ENCODE data around the gene ITGAL.
A peak's percentile ranks its signal among the peaks of the same experiment; 100 is the strongest.

The ITGAL gene

DNA sequence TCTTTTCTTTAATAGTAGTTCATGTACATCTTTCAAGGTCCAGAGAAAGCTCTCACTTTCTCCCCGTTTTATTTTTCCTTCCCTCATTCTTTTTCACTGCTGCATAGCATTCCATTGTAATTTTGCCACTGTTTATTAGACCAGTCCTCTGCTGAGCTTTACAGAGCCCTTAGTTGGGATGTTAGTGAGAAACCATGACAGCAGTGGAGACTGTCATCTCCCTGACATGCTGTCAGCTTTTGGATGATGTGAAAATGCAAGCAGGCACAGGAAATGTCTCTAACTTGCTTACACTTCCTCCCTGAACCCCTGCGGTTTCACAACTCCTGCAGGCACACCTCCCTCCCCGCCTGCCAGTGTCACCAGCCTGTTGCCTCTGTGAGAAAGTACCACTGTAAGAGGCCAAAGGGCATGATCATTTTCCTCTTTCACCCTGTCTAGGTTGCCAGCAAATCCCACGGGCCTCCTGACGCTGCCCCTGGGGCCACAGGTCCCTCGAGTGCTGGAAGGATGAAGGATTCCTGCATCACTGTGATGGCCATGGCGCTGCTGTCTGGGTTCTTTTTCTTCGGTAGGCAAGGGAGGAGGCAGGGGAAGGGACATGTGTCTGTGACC is at the start of gene ITGAL:
ITGAL (plus strand) TSS at position 415 of the 615 bp plus-strand sequence; CDS start at position 511, 96 bp downstream.
- Histone ChIP-seq H3K36me3 (ENCODE audit: insufficient read depth, low read length) (no peaks in the 10 kb centered on the region), H3K27ac (no peak within 1 kb of the TSS), H3K9ac (ENCODE audit: insufficient read length) (no peak within 1 kb of the TSS), H3K9me3 (ENCODE audit: low read depth, low read length) (no peaks in the 10 kb centered on the region), H3K4me3 (no peak within 1 kb of the TSS)
- DNase-seq (ENCODE audit: low read depth, low spot score) = no peak
- TF ChIP-seq FOXP2 (optimal IDR thresholded peaks at IDR 0.05; ENCODE audit: control extremely low read depth, extremely low read length, insufficient read depth) = no peak
- TF ChIP-seq EZH2 (IDR thresholded peaks at IDR 0.05) = no peak
- no peak for TF ChIP-seq POLR2AphosphoS5 (IDR thresholded peaks at IDR 0.05; ENCODE audit: borderline replicate concordance, low read depth, low read length)

DNA sequence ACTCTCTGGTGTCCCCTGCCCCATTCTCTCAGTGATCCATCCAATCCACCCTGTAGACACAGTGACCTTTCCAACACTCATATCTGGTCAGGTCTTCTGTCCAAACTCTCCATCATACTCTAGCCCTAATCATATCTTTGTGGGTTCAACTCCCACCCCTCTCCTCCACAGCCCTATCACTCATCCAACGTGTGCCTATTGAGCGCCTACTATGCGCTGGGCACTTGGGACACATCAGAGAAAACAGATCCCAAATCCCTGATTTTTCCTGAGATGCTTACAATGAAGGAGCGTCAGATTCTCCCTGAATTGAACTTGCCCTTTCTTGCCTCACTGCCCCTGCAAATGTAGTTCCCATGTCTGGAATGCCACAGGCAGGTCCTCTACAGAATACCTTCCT is 44.5 kb upstream of the ITGAL start:
- Histone ChIP-seq H3K36me3 (ENCODE audit: insufficient read depth, low read length) (peaks cover 35% of the 10 kb centered on the region), H3K9me3 (ENCODE audit: low read depth, low read length) (no peaks in the 10 kb centered on the region), H3K9ac (ENCODE audit: insufficient read length) (no peak overlapping the region), H3K4me3 (no peak overlapping the region), H3K27ac (no peak overlapping the region)
- DNase-seq (ENCODE audit: low read depth, low spot score) = no peak
- TF ChIP-seq EZH2 (IDR thresholded peaks at IDR 0.05) (no peak), POLR2AphosphoS5 (IDR thresholded peaks at IDR 0.05; ENCODE audit: borderline replicate concordance, low read depth, low read length) (no peak)

DNA sequence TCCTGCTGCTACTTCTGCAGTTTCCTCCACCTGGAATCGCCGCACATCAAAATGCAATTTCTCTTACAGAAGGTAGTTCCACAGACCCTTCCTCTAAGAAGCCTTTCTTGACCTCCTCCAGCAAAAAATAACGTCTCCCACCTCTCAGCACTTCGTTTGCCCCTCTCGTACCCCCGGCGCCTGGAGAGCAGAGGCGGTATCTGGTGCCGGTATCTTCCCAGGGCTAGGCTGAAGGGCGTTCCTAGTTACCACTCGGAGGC is 43.2 kb upstream of the ITGAL start:
- Histone ChIP-seq H3K36me3 (ENCODE audit: insufficient read depth, low read length) (peaks cover 22% of the 10 kb centered on the region), H3K9me3 (ENCODE audit: low read depth, low read length) (no peaks in the 10 kb centered on the region), H3K27ac (no peak overlapping the region), H3K9ac (ENCODE audit: insufficient read length) (peak overlapping the region; percentile 89), H3K4me3 (peak overlapping the region; percentile 99)
- DNase-seq (ENCODE audit: low read depth, low spot score) = no peak
- no peak for TF ChIP-seq POLR2AphosphoS5 (IDR thresholded peaks at IDR 0.05; ENCODE audit: borderline replicate concordance, low read depth, low read length)
- no peak for TF ChIP-seq FOXP2 (optimal IDR thresholded peaks at IDR 0.05; ENCODE audit: control extremely low read depth, extremely low read length, insufficient read depth)
- TF ChIP-seq EZH2 (IDR thresholded peaks at IDR 0.05) = no peak

DNA sequence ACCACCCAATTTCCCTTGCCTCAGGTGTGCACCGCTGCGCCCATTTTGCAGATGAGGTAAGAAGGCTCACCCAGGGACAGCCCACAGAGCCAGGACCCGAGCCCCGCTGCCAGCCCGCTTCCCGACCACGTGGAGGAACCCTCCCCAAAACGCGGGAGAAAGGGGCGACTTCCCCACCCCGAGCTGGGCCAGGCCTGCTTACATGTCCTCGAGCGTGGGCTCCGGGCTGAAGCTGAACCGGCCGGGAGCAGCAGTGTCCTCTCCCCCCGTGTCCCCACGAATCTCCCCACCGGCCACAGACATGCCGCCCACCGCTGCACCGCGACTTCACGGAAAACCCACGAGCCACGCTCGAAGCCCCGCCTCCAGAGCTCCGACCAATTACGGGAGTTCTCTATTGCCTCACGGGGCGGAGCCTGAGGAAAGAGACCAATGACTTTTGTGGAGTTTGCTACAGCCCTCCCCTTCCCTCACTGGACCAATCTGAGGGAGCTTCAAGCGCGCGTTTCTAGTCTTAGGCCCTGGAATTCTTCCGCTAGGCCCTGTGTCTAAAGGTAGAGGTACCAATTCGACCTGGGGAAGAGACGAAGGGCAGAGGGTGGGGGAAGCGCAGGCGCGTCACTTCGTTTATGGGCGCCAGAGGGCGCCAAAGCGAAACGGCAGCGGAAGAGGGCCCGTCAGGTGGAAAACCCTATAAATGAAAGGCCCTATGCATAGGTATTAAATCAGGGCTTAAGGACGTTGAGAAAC is 42.7 kb upstream of the ITGAL start, which contains the start of gene DCTPP1:
DCTPP1 (minus strand) TSS at position 353 of the 750 bp plus-strand sequence; CDS start at position 303, 50 bp downstream.
- Histone ChIP-seq H3K4me3 (peak within 1 kb of the TSS; percentile 99), H3K9ac (ENCODE audit: insufficient read length) (peak within 1 kb of the TSS; percentile 89), H3K9me3 (ENCODE audit: low read depth, low read length) (no peaks in the 10 kb centered on the region), H3K36me3 (ENCODE audit: insufficient read depth, low read length) (peaks cover 17% of the 10 kb centered on the region), H3K27ac (no peak within 1 kb of the TSS)
- peak; percentile 99 for DNase-seq (ENCODE audit: low read depth, low spot score)
- TF ChIP-seq EZH2 (IDR thresholded peaks at IDR 0.05) = no peak
- TF ChIP-seq FOXP2 (optimal IDR thresholded peaks at IDR 0.05; ENCODE audit: control extremely low read depth, extremely low read length, insufficient read depth) = peak; percentile 70
- TF ChIP-seq POLR2AphosphoS5 (IDR thresholded peaks at IDR 0.05; ENCODE audit: borderline replicate concordance, low read depth, low read length) = peak; percentile 80

DNA sequence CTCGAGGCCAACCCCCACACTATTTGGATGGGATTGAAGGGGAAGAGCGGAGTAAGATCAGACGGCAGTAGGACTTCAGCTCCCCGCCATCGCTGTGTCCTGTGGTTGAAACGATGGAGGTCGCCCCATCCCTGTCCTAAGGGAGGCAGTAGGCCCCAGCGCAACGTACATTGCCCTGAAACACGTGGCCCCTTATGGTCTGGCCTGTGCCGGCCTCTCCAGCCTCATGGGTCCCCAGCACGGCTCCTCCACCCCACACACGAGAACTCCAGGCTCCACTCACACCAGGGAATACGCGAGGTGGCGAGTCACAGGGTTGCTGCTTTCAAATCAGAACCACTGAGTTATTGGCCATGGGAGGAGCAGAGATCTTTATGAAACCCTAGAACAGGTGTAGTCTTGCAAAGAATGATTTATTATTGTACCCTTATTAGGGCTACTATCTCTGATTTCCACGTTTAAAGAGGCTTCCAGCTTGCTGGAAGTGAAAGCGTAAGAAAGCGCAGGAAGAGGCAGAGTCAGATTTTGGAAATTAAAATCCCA is 42.0 kb upstream of the ITGAL start:
- DNase-seq (ENCODE audit: low read depth, low spot score) = no peak
- Histone ChIP-seq H3K27ac (no peak overlapping the region), H3K4me3 (peak overlapping the region; percentile 99), H3K9ac (ENCODE audit: insufficient read length) (peak overlapping the region; percentile 6), H3K9me3 (ENCODE audit: low read depth, low read length) (no peaks in the 10 kb centered on the region), H3K36me3 (ENCODE audit: insufficient read depth, low read length) (peaks cover 17% of the 10 kb centered on the region)
- no peak for TF ChIP-seq EZH2 (IDR thresholded peaks at IDR 0.05)
- TF ChIP-seq FOXP2 (optimal IDR thresholded peaks at IDR 0.05; ENCODE audit: control extremely low read depth, extremely low read length, insufficient read depth) = peak; percentile 9

DNA sequence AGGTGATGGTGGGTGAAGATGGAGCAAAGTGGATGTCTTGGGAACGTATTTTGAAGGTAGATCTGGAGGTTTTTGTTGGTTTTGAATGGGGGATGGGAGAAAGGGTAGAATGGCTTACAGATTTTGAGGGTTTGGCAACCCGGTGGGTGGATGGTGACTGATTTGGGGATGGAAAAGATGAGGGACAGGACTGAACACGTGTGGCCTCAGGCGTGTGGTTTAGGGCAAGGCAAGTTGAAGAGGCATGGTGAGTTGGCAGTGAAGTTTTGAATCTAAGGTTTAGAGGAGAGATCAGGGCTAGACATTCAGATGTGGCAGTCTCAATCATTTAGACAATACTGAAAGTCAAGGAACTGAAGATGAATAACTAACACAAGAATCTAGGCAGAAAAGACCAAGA is 37.7 kb upstream of the ITGAL start:
- no peaks in the 10 kb centered on the region for H3K36me3 ChIP-seq (ENCODE audit: insufficient read depth, low read length)
- no peak overlapping the region for H3K4me3 ChIP-seq
- DNase-seq (ENCODE audit: low read depth, low spot score) = no peak
- H3K9ac ChIP-seq (ENCODE audit: insufficient read length) = no peak overlapping the region
- H3K9me3 ChIP-seq (ENCODE audit: low read depth, low read length) = no peaks in the 10 kb centered on the region
- H3K27ac ChIP-seq = no peak overlapping the region
- TF ChIP-seq POLR2AphosphoS5 (IDR thresholded peaks at IDR 0.05; ENCODE audit: borderline replicate concordance, low read depth, low read length) (no peak), EZH2 (IDR thresholded peaks at IDR 0.05) (no peak), FOXP2 (optimal IDR thresholded peaks at IDR 0.05; ENCODE audit: control extremely low read depth, extremely low read length, insufficient read depth) (no peak)

DNA sequence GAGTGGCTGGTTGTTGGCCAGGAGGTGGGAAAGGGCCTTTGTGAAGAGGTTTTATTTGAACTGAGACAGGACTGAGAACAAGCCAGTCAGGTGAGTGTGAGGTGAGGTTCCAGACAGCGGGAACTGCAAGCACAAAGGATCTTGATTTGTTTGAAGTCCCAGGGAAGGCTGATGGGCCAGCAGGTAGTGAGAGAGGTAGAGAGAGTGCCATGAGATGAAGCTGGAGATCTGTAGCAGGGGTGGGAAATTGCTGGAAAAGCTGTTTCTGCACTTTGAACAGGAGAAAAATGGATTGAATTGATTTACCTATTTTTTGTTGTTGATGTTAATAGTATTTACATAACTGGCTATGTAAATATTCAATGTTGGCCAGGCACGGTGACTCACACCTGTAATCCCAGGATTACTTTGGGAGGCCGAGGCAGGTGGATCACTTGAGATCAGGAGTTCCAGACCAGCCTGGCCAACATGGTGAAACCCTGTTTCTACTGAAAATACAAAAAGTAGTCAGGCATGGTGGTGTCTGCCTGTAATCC is 35.0 kb upstream of the ITGAL start:
- H3K27ac ChIP-seq = no peak overlapping the region
- TF ChIP-seq POLR2AphosphoS5 (IDR thresholded peaks at IDR 0.05; ENCODE audit: borderline replicate concordance, low read depth, low read length) (no peak), FOXP2 (optimal IDR thresholded peaks at IDR 0.05; ENCODE audit: control extremely low read depth, extremely low read length, insufficient read depth) (no peak), EZH2 (IDR thresholded peaks at IDR 0.05) (no peak)
- H3K9me3 ChIP-seq (ENCODE audit: low read depth, low read length) = no peaks in the 10 kb centered on the region
- no peak for DNase-seq (ENCODE audit: low read depth, low spot score)
- no peak overlapping the region for H3K9ac ChIP-seq (ENCODE audit: insufficient read length)
- no peaks in the 10 kb centered on the region for H3K36me3 ChIP-seq (ENCODE audit: insufficient read depth, low read length)
- no peak overlapping the region for H3K4me3 ChIP-seq

DNA sequence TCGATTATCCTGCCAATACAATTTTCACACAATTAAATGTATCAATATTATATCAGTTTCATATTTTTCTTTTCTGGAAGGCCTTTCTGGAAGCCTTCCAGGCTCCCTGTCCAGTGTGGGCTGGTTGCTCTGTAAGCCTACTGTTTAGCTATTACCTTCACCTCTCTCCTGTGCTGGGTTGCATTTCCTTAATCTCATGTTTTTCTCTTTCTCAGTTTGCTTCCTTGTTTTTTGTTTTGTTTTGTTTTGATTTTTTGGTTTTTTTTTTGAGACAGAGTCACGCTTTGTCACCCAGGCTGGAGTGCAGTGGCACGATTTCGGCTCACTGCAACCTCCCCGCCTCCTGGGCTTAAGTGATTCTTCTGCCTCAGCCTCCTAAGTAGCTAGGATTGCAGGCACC is 33.7 kb upstream of the ITGAL start:
- no peak for TF ChIP-seq EZH2 (IDR thresholded peaks at IDR 0.05)
- no peak for TF ChIP-seq POLR2AphosphoS5 (IDR thresholded peaks at IDR 0.05; ENCODE audit: borderline replicate concordance, low read depth, low read length)
- no peak for TF ChIP-seq FOXP2 (optimal IDR thresholded peaks at IDR 0.05; ENCODE audit: control extremely low read depth, extremely low read length, insufficient read depth)
- H3K9ac ChIP-seq (ENCODE audit: insufficient read length) = no peak overlapping the region
- H3K27ac ChIP-seq = no peak overlapping the region
- no peak for DNase-seq (ENCODE audit: low read depth, low spot score)
- H3K9me3 ChIP-seq (ENCODE audit: low read depth, low read length) = no peaks in the 10 kb centered on the region
- peaks cover 8% of the 10 kb centered on the region for H3K36me3 ChIP-seq (ENCODE audit: insufficient read depth, low read length)
- no peak overlapping the region for H3K4me3 ChIP-seq
